HG02588 (cell line): ENCODE data around the gene GRXCR2.
"Not testable (repeated sequence)": the region's sequence is repeated elsewhere in the genome, so short reads cannot be mapped to it uniquely, and the experiment has no call there.

Source experiments
- ATAC-seq: cut with Tn5 transposase; IDR thresholded peaks from one replicate; pipeline ENCODE4 v1.9.1; 2021; ENCODE audit warnings: mild to moderate bottlenecking, moderate library complexity; ENCODE audit not compliant: unreplicated experiment

GRXCR2 gene

GRCh38 chr5:145887976-145888574, 15.3 kb upstream of the GRXCR2 start:
- no peak for ATAC-seq

GRCh38 chr5:145887217-145887616, 14.4 kb upstream of the GRXCR2 start:
- no peak for ATAC-seq

- ATAC-seq = no peak
Measured at GRCh38 chr5:145874765-145875164, 2.0 kb upstream of the GRXCR2 start.

- no peak for ATAC-seq
Measured at GRCh38 chr5:145872486-145872885, 328 bp downstream of the GRXCR2 start.

GRCh38 chr5:145869753-145870152, 3.1 kb downstream of the GRXCR2 start:
- no peak for ATAC-seq

- no peak for ATAC-seq
Measured at GRCh38 chr5:145867806-145868205, 5.0 kb downstream of the GRXCR2 start.

- not testable (repeated sequence) for ATAC-seq
Measured at GRCh38 chr5:145864432-145864831, 8.4 kb downstream of the GRXCR2 start.

GRCh38 chr5:145863003-145863402, 9.8 kb downstream of the GRXCR2 start:
- no peak for ATAC-seq

GRCh38 chr5:145859897-145860296, 12.9 kb downstream of the GRXCR2 start:
- no peak for ATAC-seq

- no peak for ATAC-seq
Measured at GRCh38 chr5:145859453-145859852, 13.4 kb downstream of the GRXCR2 start.

GRCh38 chr5:145858959-145859358, 13.9 kb downstream of the GRXCR2 start:
- no peak for ATAC-seq

GRCh38 chr5:145856285-145856818, 16.5 kb downstream of the GRXCR2 start:
- ATAC-seq = peak; percentile 57

- peak; percentile 16 for ATAC-seq
Measured at GRCh38 chr5:145855763-145856267, 17.0 kb downstream of the GRXCR2 start.

GRCh38 chr5:145854651-145855258, 18.1 kb downstream of the GRXCR2 start:
- no peak for ATAC-seq

- ATAC-seq = no peak
Measured at GRCh38 chr5:145853781-145854376, 18.9 kb downstream of the GRXCR2 start.

- no peak for ATAC-seq
Measured at GRCh38 chr5:145852990-145853389, 19.8 kb downstream of the GRXCR2 start.

GRCh38 chr5:145848854-145849253, 24.0 kb downstream of the GRXCR2 start:
- no peak for ATAC-seq

- no peak for ATAC-seq
Measured at GRCh38 chr5:145847499-145848497, 25.0 kb downstream of the GRXCR2 start.

- ATAC-seq = no peak
Measured at GRCh38 chr5:145846081-145846480, 26.7 kb downstream of the GRXCR2 start.

- ATAC-seq = no peak
Measured at GRCh38 chr5:145841299-145841698, 31.5 kb downstream of the GRXCR2 start.
